Measurements from ENCODE around the gene TEX19. TPM values are rescaled to one million over a fixed set of nuclear protein-coding genes. Genes with fewer than 3 reads are reported as not detected.
A peak's percentile ranks its signal among the peaks of the same experiment; 100 is the strongest.
"Not testable (repeated sequence)": the region's sequence is repeated elsewhere in the genome, so short reads cannot be mapped to it uniquely, and the experiment has no call there.

TEX19 gene
- total RNA-seq, 3 donors from 2014 or later = not detected

DNA sequence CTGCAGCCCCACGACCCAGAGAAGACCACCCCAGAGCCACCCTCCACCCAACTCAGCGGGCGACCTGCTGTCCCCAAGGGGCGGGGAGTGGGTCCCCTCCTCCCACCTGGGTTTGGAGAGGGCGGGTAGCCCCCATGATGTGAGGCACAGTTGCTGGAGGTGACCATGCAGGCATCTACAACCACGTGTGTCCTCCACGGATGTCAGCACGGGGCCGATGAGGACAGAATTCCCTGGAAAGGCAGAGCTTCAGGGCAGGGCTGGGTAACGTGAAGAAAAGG is 19.6 kb downstream of the TEX19 start:
- no peak for TF ChIP-seq CTCF (IDR thresholded peaks at IDR 0.05)
- Histone ChIP-seq H3K4me3 (no peak overlapping the region), H3K36me3 (ENCODE audit: low read depth) (no peaks in the 10 kb centered on the region), H3K9me3 (no peaks in the 10 kb centered on the region), H3K4me1 (ENCODE audit: low read depth) (no peaks in the 10 kb centered on the region)
- ATAC-seq (no peak), DNase-seq (peak in 1 of 3 donors; percentile 40)
- intact Hi-C loops (cut with DNase I, micrococcal nuclease) = no loop called here

DNA sequence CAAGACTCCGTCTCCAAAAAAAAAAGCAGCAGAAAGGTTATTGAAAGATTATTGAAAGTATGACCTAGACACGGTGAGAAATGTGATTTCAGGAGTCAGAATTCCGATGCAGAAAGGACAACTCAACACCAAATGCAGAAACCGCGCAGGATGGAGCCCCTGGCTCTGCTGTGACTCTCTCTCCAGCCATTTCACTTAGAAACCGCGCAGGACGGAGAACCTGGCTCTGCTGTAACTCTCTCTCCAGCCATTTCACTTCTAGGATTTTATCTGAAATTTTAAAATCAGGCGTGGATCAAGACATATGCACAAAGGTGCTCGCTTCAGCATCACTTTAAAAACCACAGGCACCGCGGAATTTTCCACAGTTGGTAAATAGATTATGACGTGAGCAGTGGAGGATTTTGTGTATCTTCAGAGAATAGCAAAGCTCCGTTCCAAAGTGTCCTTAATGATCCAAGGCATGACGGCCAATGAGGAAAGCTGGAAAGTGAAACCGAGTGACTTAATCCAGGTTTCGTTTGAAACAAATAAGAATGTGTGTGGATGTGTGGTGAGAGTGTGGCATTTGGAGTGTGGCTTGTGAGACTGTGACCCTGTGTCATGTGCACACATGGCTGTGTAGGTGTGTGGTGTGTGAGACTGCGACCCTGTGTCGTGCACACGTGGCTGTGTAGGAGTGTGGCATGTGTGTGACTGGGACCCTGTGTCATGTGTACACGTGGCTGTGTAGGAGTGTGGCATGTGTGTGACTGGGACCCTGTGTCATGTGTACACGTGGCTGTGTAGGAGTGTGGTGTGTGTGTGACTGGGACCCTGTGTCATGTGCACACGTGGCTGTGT is 22.0 kb downstream of the TEX19 start:
- H3K4me1 ChIP-seq (ENCODE audit: low read depth) = peaks cover 5% of the 10 kb centered on the region
- ATAC-seq (peak; percentile 28), DNase-seq (no peak)
- no peaks in the 10 kb centered on the region for H3K36me3 ChIP-seq (ENCODE audit: low read depth)
- intact Hi-C loops (cut with DNase I, micrococcal nuclease) = no loop called here
- H3K9me3 ChIP-seq = no peaks in the 10 kb centered on the region
- TF ChIP-seq CTCF (IDR thresholded peaks at IDR 0.05) = no peak
- no peak overlapping the region for H3K4me3 ChIP-seq

DNA sequence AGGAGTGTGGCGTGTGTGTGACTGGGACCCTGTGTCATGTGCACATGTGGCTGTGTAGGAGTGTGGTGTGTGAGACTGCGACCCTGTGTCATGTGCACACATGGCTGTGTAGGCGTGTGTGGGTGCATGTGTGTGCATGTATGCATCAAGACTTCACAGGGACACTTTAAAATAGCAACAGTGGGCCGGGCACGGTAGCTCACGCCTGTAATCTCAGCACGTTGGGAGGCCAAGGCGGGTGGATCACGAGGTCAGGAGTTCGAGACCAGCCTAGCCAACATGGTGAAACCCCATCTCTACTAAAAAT is 22.6 kb downstream of the TEX19 start:
- not testable (repeated sequence) for H3K4me1 ChIP-seq (ENCODE audit: low read depth); ATAC-seq; H3K4me3 ChIP-seq

GRCh38 chr17:82382220-82382932 is 23.3 kb downstream of the TEX19 start:
- H3K4me3 ChIP-seq; ATAC-seq; H3K9me3 ChIP-seq; intact Hi-C loops (cut with DNase I, micrococcal nuclease); H3K4me1 ChIP-seq (ENCODE audit: low read depth); DNase-seq; H3K36me3 ChIP-seq (ENCODE audit: low read depth): not testable (repeated sequence)

More for the DNA sequence above, 22.6 kb downstream of the TEX19 start:
- H3K9me3 ChIP-seq; intact Hi-C loops (cut with DNase I, micrococcal nuclease); H3K36me3 ChIP-seq (ENCODE audit: low read depth): not testable (repeated sequence)
- DNase-seq = peak in 1 of 3 donors; percentile 17

GRCh38 chr17:82382933-82383255 is 23.8 kb downstream of the TEX19 start:
- Histone ChIP-seq H3K4me1 (ENCODE audit: low read depth) (peaks cover 5% of the 10 kb centered on the region), H3K36me3 (ENCODE audit: low read depth) (no peaks in the 10 kb centered on the region), H3K9me3 (no peaks in the 10 kb centered on the region), H3K4me3 (no peak overlapping the region)
- intact Hi-C loops (cut with DNase I, micrococcal nuclease) = no loop called here
- no peak for TF ChIP-seq CTCF (IDR thresholded peaks at IDR 0.05)
- ATAC-seq (no peak), DNase-seq (peak in 1 of 3 donors; percentile 48)

GRCh38 chr17:82383411-82383810 is 24.4 kb downstream of the TEX19 start:
- H3K4me3 ChIP-seq = no peak overlapping the region
- intact Hi-C loops (cut with DNase I, micrococcal nuclease) = no loop called here
- peaks cover 5% of the 10 kb centered on the region for H3K4me1 ChIP-seq (ENCODE audit: low read depth)
- peak in 1 of 3 donors; percentile 34 for DNase-seq
- no peaks in the 10 kb centered on the region for H3K9me3 ChIP-seq
- ATAC-seq = no peak
- TF ChIP-seq CTCF (IDR thresholded peaks at IDR 0.05) = no peak
- H3K36me3 ChIP-seq (ENCODE audit: low read depth) = no peaks in the 10 kb centered on the region
